GM12801 (cell line): ENCODE data around the gene TIAM2.

ENCODE experiments used
- CTCF ChIP-seq: IDR thresholded peaks from one replicate; pipeline ENCODE4 v1.5.1; 2011; ENCODE audit warnings: control low read depth; ENCODE audit not compliant: insufficient read length; ENCODE audit errors: extremely low read depth

TIAM2 gene

GRCh38 chr6:155004017-155004416 lies 8.9 kb downstream of the TIAM2 start:
- no peak for TF ChIP-seq CTCF

- TF ChIP-seq CTCF = no peak
Measured at GRCh38 chr6:155004576-155005372, 9.7 kb downstream of the TIAM2 start.

GRCh38 chr6:155008625-155009024 lies 13.5 kb downstream of the TIAM2 start:
- TF ChIP-seq CTCF = no peak

GRCh38 chr6:155010940-155011339 lies 15.8 kb downstream of the TIAM2 start:
- no peak for TF ChIP-seq CTCF

- no peak for TF ChIP-seq CTCF
Measured at GRCh38 chr6:155011809-155012291, 16.7 kb downstream of the TIAM2 start.

- no peak for TF ChIP-seq CTCF
Measured at GRCh38 chr6:155013457-155013876, 18.4 kb downstream of the TIAM2 start.

- TF ChIP-seq CTCF = no peak
Measured at GRCh38 chr6:155014137-155014536, 19.0 kb downstream of the TIAM2 start.
